Measurements from ENCODE around the gene CCNA2.

CCNA2 gene

DNA sequence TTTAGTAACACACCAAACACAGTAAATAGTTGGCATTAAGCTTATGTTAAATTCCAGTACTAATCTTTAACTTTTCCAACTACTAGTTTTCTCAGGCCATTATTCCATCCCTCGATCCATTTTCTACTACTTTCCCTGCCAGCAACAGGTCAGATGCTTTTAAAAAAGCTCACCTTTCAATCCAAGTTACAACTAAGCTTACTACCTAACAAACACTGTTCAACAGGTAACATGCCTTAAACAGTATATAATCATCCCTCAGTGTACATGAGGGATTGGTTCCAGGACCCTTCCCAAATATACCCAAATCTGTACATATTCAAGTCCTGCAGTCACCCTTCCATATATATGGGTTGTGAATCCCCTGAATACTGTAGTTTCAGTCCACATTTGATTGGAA is 5.5 kb downstream of the CCNA2 start:
- Mint-ChIP-seq H3K27ac (no peak overlapping the region), H3K4me3 (no peak overlapping the region), H3K36me3 (ENCODE audit: low read depth) (peaks cover 32% of the 10 kb centered on the region), H3K9me3 (no peaks in the 10 kb centered on the region), H3K27me3 (ENCODE audit: low read depth) (no peaks in the 10 kb centered on the region), H3K4me1 (peaks cover 9% of the 10 kb centered on the region)
- no peak for TF ChIP-seq CTCF (IDR thresholded peaks at IDR 0.05; ENCODE audit: unreplicated experiment in 3 of 3)

- H3K9me3 Mint-ChIP-seq, result no peaks in the 10 kb centered on the region
- no peak overlapping the region for H3K4me3 Mint-ChIP-seq
- H3K4me1 Mint-ChIP-seq, result peaks cover 7% of the 10 kb centered on the region
- no peaks in the 10 kb centered on the region for H3K27me3 Mint-ChIP-seq (ENCODE audit: low read depth)
- no peak for TF ChIP-seq CTCF (IDR thresholded peaks at IDR 0.05; ENCODE audit: unreplicated experiment in 3 of 3)
- no peak overlapping the region for H3K27ac Mint-ChIP-seq
- H3K36me3 Mint-ChIP-seq (ENCODE audit: low read depth), result peaks cover 37% of the 10 kb centered on the region
Measured at GRCh38 chr4:121817701-121818100, 6.0 kb downstream of the CCNA2 start.

- Mint-ChIP-seq H3K27ac (no peak overlapping the region), H3K36me3 (ENCODE audit: low read depth) (peaks cover 41% of the 10 kb centered on the region), H3K4me1 (peaks cover under 1% of the 10 kb centered on the region), H3K4me3 (no peak overlapping the region), H3K27me3 (ENCODE audit: low read depth) (no peaks in the 10 kb centered on the region), H3K9me3 (no peaks in the 10 kb centered on the region)
- no peak for TF ChIP-seq CTCF (IDR thresholded peaks at IDR 0.05; ENCODE audit: unreplicated experiment in 3 of 3)
Measured at GRCh38 chr4:121817006-121817405, 6.7 kb downstream of the CCNA2 start.

GRCh38 chr4:121814756-121815155 is 8.9 kb downstream of the CCNA2 start:
- Mint-ChIP-seq H3K36me3 (ENCODE audit: low read depth) (peaks cover 58% of the 10 kb centered on the region), H3K9me3 (no peaks in the 10 kb centered on the region), H3K4me1 (no peaks in the 10 kb centered on the region), H3K27ac (no peak overlapping the region), H3K27me3 (ENCODE audit: low read depth) (no peaks in the 10 kb centered on the region), H3K4me3 (no peak overlapping the region)
- no peak for TF ChIP-seq CTCF (IDR thresholded peaks at IDR 0.05; ENCODE audit: unreplicated experiment in 3 of 3)

- Mint-ChIP-seq H3K9me3 (no peaks in the 10 kb centered on the region), H3K27ac (peak overlapping the region in 2 of 3 experiments; percentile 3 to 59), H3K27me3 (ENCODE audit: low read depth) (no peaks in the 10 kb centered on the region), H3K4me3 (no peak overlapping the region), H3K36me3 (ENCODE audit: low read depth) (peaks cover 52% of the 10 kb centered on the region), H3K4me1 (no peaks in the 10 kb centered on the region)
- TF ChIP-seq CTCF (IDR thresholded peaks at IDR 0.05; ENCODE audit: unreplicated experiment in 3 of 3), result no peak
Measured at GRCh38 chr4:121811122-121811521, 12.6 kb downstream of the CCNA2 start.

GRCh38 chr4:121806411-121806810 is 17.3 kb downstream of the CCNA2 start:
- peaks cover 9% of the 10 kb centered on the region for H3K4me1 Mint-ChIP-seq
- no peak overlapping the region for H3K4me3 Mint-ChIP-seq
- H3K36me3 Mint-ChIP-seq (ENCODE audit: low read depth), result peaks cover 46% of the 10 kb centered on the region
- H3K27me3 Mint-ChIP-seq (ENCODE audit: low read depth), result no peaks in the 10 kb centered on the region
- no peaks in the 10 kb centered on the region for H3K9me3 Mint-ChIP-seq
- TF ChIP-seq CTCF (IDR thresholded peaks at IDR 0.05; ENCODE audit: unreplicated experiment in 3 of 3), result no peak
- H3K27ac Mint-ChIP-seq, result no peak overlapping the region
